B cell (primary cell): ENCODE data around the gene SYNJ1. TPM values are rescaled to one million over a fixed set of nuclear protein-coding genes. Genes with fewer than 3 reads are reported as not detected.
"Not testable (repeated sequence)": the region's sequence is repeated elsewhere in the genome, so short reads cannot be mapped to it uniquely, and the experiment has no call there.

ENCODE experiments used
- ATAC-seq: fragments of 200-7000 bp; cut with Tn5 transposase; one replicate; pipeline ENCODE4 v1.10.0; 2021; ENCODE audit warnings: low read depth, mild to moderate bottlenecking, moderate number of reproducible peaks, moderate library complexity
- CTCF ChIA-PET: fragments of 350-600 bp; sonication (Branson Sonifier 250); formaldehyde crosslinking; loops from one replicate; lab custom pipeline; 2021; ENCODE audit warnings: antibody characterized with exemption, inconsistent platforms; lab: Charles Lee
- POLR2A ChIA-PET: fragments of 350-600 bp; sonication (Branson Sonifier 250); formaldehyde crosslinking; loops from one replicate; lab custom pipeline; 2021; ENCODE audit warnings: antibody characterized with exemption; lab: Charles Lee
- DNase-seq: peaks from one replicate; pipeline ENCODE4 v3.0.0; 2013
- H2AFZ ChIP-seq: 2 replicates; pipeline ENCODE4 v1.6.1; 2012; ENCODE audit warnings: mild to moderate bottlenecking, low read depth, low read length; ENCODE audit not compliant: insufficient read depth, poor library complexity, severe bottlenecking
- H3K27ac ChIP-seq, 2 donors: 1 replicate in 1 of 2; 2 replicates in 1 of 2; pipeline ENCODE4 v1.5.1; 2012 to 2013; ENCODE audit warnings: low read length in 2 of 2, mild to moderate bottlenecking in 2 of 2, moderate library complexity in 1 of 2
- H3K27me3 ChIP-seq, 4 experiments: fragments of 200-600 bp in 1 of 4; sonication (generic) in 1 of 4; replicated peaks in 1 of 4; 1 replicate in 2 of 4; 2 replicates in 2 of 4; pipeline versions ENCODE4 v1.6.1 to v1.7.0; 2013 to 2016; ENCODE audit warnings: low read length in 3 of 4, mild to moderate bottlenecking in 2 of 4, mixed read lengths in 1 of 4, moderate library complexity in 1 of 4; ENCODE audit not compliant: insufficient read depth in 4 of 4, control insufficient read depth in 3 of 4; ENCODE audit errors: control extremely low read depth in 1 of 4
- H3K36me3 ChIP-seq, 2 experiments: replicated peaks in 1 of 2; 1 replicate in 1 of 2; 2 replicates in 1 of 2; pipeline versions ENCODE4 v1.6.1 to v1.7.1; 2013; ENCODE audit warnings: low read length in 1 of 2; ENCODE audit not compliant: insufficient read depth in 2 of 2, control insufficient read depth in 1 of 2; ENCODE audit errors: control extremely low read depth in 1 of 2, extremely low read depth in 1 of 2
- H3K4me1 ChIP-seq, 2 donors: fragments of 200-600 bp in 1 of 2; sonication (generic) in 1 of 2; 1 replicate in 1 of 2; 2 replicates in 1 of 2; pipeline versions ENCODE4 v1.5.1 to v1.6.1; 2013 to 2017; ENCODE audit warnings: low read length in 2 of 2; ENCODE audit not compliant: control insufficient read depth in 2 of 2, insufficient read depth in 2 of 2
- H3K4me2 ChIP-seq: replicated peaks from 2 replicates; pipeline ENCODE3; 2012; ENCODE audit warnings: mild to moderate bottlenecking, low read depth, low read length; ENCODE audit not compliant: poor library complexity, severe bottlenecking
- H3K4me3 ChIP-seq, 5 experiments: fragments of 200-600 bp in 1 of 5; sonication (generic) in 1 of 5; 1 replicate in 3 of 5; 2 replicates in 2 of 5; pipeline versions ENCODE4 v1.5.1 to v1.7.0; 2011 to 2016; ENCODE audit warnings: low read length in 4 of 5, mild to moderate bottlenecking in 4 of 5, low read depth in 2 of 5, control low read depth in 1 of 5, moderate library complexity in 1 of 5; ENCODE audit not compliant: insufficient read depth in 1 of 5; ENCODE audit errors: control extremely low read depth in 1 of 5, extremely low read depth in 1 of 5
- H3K79me2 ChIP-seq: fragments of 200-600 bp; sonication (generic); one replicate; pipeline ENCODE4 v1.6.0; 2016; ENCODE audit warnings: low read length; ENCODE audit not compliant: control insufficient read depth, insufficient read depth
- H3K9ac ChIP-seq: fragments of 200-600 bp; sonication (generic); 2 replicates; pipeline ENCODE4 v1.6.1; 2017; ENCODE audit warnings: mild to moderate bottlenecking, low read length, moderate library complexity
- H3K9me3 ChIP-seq, 3 donors: one replicate each; pipeline versions ENCODE4 v1.6.1 to v1.7.1; 2013; ENCODE audit warnings: low read length in 2 of 3; ENCODE audit not compliant: control insufficient read depth in 2 of 3, insufficient read depth in 1 of 3; ENCODE audit errors: control extremely low read depth in 1 of 3
- H4K20me1 ChIP-seq: 2 replicates; pipeline ENCODE4 v1.6.0; 2012; ENCODE audit warnings: mild to moderate bottlenecking, low read length; ENCODE audit not compliant: insufficient read depth, control insufficient read depth, poor library complexity, severe bottlenecking
- H3K27ac Mint-ChIP-seq: one replicate; pipeline ENCODE4 v1.8.0; 2021; ENCODE audit warnings: mixed read lengths
- H3K27me3 Mint-ChIP-seq: one replicate; pipeline ENCODE4 v1.8.0; 2021; ENCODE audit warnings: mixed read lengths
- H3K4me1 Mint-ChIP-seq: one replicate; pipeline ENCODE4 v1.8.0; 2021; ENCODE audit warnings: mixed read lengths
- H3K4me3 Mint-ChIP-seq: one replicate; pipeline ENCODE4 v1.8.0; 2021; ENCODE audit warnings: mixed read lengths
- H3K9me3 Mint-ChIP-seq: one replicate; pipeline ENCODE4 v1.8.0; 2022; ENCODE audit warnings: mixed read lengths; ENCODE audit not compliant: insufficient read depth
- EZH2 ChIP-seq: IDR thresholded peaks from 2 replicates; pipeline ENCODE4 v1.6.1; 2012; ENCODE audit warnings: borderline replicate concordance, low read depth, mild to moderate bottlenecking, moderate library complexity, low read length; ENCODE audit not compliant: insufficient read depth, poor library complexity, severe bottlenecking
- WGBS: methylation state at CpG from one replicate; pipeline ENCODE4 v1.1.5; 2013; ENCODE audit warnings: missing lambda C conversion rate; ENCODE audit not compliant: insufficient coverage; 5-methylcytosine and 5-hydroxymethylcytosine counted together
- intact Hi-C: fragments of 100-400 bp; cut with micrococcal nuclease; formaldehyde crosslinking; loops from one replicate; pipeline ENCODE4 v1.10.0; 2022
- polyA plus RNA-seq: library from polyadenylated mRNA; depleted of rRNA; stranded (reverse); fragments of >200 nt; gene quantifications from 2 replicates; pipeline ENCODE4 v1.2.3, GENCODE V29; 2012
- total RNA-seq, 2 donors: library from RNA; stranded (reverse); fragments of 120-200 nt in 1 of 2; gene quantifications; 1 replicate in 1 of 2; 2 replicates in 1 of 2; pipeline versions ENCODE4 v1.2.3 to v1.2.4, GENCODE V29; 2013 to 2022
- TF ChIP-seq, protein P1 (sequence below): fragments of 200-600 bp; IDR thresholded peaks from one replicate; pipeline ENCODE4 v1.8.0; 2022; ENCODE audit warnings: antibody characterized with exemption, mild to moderate bottlenecking

SYNJ1 gene
- total and polyA plus RNA-seq, 2 donors (not counting 1 experiment from before 2014, with no cell fraction given) = 2.2 to 9.4 TPM

DNA sequence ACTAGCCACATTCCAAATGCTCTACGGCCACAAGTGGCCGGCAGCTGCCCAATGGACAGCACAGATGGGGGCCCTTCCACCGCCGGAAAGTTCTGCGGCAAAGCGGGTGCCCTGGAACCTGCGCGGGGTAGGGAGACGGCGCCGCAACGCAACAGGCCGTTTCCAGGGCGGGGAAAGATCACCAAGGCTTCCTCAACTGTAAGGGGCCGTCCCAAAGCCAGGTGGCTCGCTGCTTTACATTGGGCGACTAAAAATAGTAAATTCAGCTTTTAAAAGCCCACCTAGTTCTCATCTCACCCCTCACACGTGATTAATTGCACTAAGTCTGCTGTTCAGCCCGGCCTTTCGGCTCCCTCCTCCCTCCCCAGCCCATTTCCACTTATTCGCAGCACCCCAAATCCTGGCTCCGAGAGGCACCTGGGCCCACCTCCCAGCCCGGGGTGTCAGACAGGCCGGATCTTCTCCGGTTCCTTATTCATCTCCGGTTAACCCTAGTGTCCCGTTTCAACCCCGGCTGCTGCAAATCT, 116.3 kb downstream of the SYNJ1 start:
- Histone ChIP-seq H3K4me3 (peak overlapping the region; percentile 85 to 95 (median 88)), H3K36me3 (peaks cover 2 to 17% of the 10 kb centered on the region in 2 experiments), H3K9me3 (peaks cover 0 to 5% (median 0%) of the 10 kb centered on the region in 3 donors), H3K9ac (peak overlapping the region; percentile 94), H4K20me1 (no peaks in the 10 kb centered on the region), H3K27me3 (no peaks in the 10 kb centered on the region), H3K4me1 (peaks cover 3 to 21% of the 10 kb centered on the region in 2 donors), H3K4me2 (peak overlapping the region; percentile 99), H2AFZ (peak overlapping the region; percentile 95), H3K79me2 (peaks cover 25% of the 10 kb centered on the region), H3K27ac (peak overlapping the region; percentile 78 to 92)
- Mint-ChIP-seq H3K4me3 (peak overlapping the region; percentile 98), H3K27ac (peak overlapping the region; percentile 97), H3K9me3 (no peaks in the 10 kb centered on the region), H3K4me1 (peaks cover 7% of the 10 kb centered on the region), H3K27me3 (peaks cover 3% of the 10 kb centered on the region)
- no peak for ATAC-seq
- WGBS = under 1% methylated on average over 28 of the region's 28 CpGs
- ChIA-PET POLR2A (interaction anchor here (1.6 kb wide), 1 partner anchor 161 kb away, joined by 4 read pairs; no protein-coding TSS in a partner anchor), CTCF (interaction anchor here (0.6 to 3.0 kb wide), 3 partner anchors 11 to 832 kb away, joined by 4 to 21 read pairs (median 4); partner anchors contain the start of gene PAXBP1)
- intact Hi-C loops = loop anchor here (5.0 to 10.0 kb wide), 6 partner anchors 334 to 931 kb away; partner anchors contain the start of genes GART, IFNAR1, MIS18A and SCAF4
- TF ChIP-seq EZH2 = no peak
- TF ChIP-seq, protein P1, sequence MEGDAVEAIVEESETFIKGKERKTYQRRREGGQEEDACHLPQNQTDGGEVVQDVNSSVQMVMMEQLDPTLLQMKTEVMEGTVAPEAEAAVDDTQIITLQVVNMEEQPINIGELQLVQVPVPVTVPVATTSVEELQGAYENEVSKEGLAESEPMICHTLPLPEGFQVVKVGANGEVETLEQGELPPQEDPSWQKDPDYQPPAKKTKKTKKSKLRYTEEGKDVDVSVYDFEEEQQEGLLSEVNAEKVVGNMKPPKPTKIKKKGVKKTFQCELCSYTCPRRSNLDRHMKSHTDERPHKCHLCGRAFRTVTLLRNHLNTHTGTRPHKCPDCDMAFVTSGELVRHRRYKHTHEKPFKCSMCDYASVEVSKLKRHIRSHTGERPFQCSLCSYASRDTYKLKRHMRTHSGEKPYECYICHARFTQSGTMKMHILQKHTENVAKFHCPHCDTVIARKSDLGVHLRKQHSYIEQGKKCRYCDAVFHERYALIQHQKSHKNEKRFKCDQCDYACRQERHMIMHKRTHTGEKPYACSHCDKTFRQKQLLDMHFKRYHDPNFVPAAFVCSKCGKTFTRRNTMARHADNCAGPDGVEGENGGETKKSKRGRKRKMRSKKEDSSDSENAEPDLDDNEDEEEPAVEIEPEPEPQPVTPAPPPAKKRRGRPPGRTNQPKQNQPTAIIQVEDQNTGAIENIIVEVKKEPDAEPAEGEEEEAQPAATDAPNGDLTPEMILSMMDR = no peak
- peak; percentile 63 for DNase-seq

DNA sequence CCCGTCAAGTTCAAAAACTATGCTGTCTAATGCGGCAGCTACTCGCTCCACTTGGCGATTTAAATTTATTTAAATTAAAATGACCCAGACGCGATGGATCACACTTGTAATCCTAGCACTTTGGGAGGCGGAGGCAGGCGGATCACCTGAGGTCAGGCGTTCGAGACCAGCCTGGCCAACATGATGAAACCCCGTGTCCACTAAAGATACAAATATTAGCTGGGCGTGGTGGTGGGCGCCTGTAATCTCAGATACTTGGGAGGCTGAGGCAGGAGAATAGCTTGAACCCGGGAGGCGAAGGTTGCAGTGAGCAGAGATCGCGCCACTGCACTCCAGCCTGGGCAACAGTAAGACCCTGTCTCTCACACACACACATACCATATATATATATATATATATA, 116.9 kb downstream of the SYNJ1 start:
- H3K9me3 Mint-ChIP-seq, H3K9me3 ChIP-seq, H3K27ac Mint-ChIP-seq, H2AFZ ChIP-seq, POLR2A ChIA-PET, H3K27me3 Mint-ChIP-seq, H4K20me1 ChIP-seq, DNase-seq, H3K4me1 Mint-ChIP-seq, H3K27ac ChIP-seq, H3K27me3 ChIP-seq, H3K4me3 ChIP-seq, ATAC-seq, H3K9ac ChIP-seq: not testable (repeated sequence)
- intact Hi-C loops = loop anchor here (5.0 to 10.0 kb wide), 6 partner anchors 334 to 931 kb away; partner anchors contain the start of genes GART, IFNAR1, MIS18A and SCAF4
- 93% methylated on average over 10 of the region's 17 CpGs for WGBS
- H3K4me3 Mint-ChIP-seq = peak overlapping the region; percentile 10
- CTCF ChIA-PET = interaction anchor here (0.6 to 3.0 kb wide), 2 partner anchors 11 to 831 kb away, joined by 4 to 21 read pairs; no protein-coding TSS in a partner anchor
- H3K36me3 ChIP-seq = peaks cover 4 to 23% of the 10 kb centered on the region in 2 experiments
- H3K79me2 ChIP-seq = peaks cover 31% of the 10 kb centered on the region
- peak overlapping the region; percentile 99 for H3K4me2 ChIP-seq
- H3K4me1 ChIP-seq = peaks cover 3 to 21% of the 10 kb centered on the region in 2 donors
